Uterus (tissue), 4 donors: Measurements from ENCODE around the gene PEAK1. TPM values are rescaled to one million over a fixed set of nuclear protein-coding genes. Genes with fewer than 3 reads are reported as not detected.

ENCODE experiments used
- DNase-seq, 2 donors: peaks; one replicate each; pipeline ENCODE4 v3.0.0-alpha.2; 2019 to 2020
- H3K27ac ChIP-seq, 2 donors: fragments of 200-600 bp; sonication (generic); 1 replicate in 1 of 2; 2 replicates in 1 of 2; pipeline ENCODE4 v1.5.1; 2016 to 2018
- H3K27me3 ChIP-seq, 2 donors: fragments of 200-600 bp; sonication (generic); one replicate each; pipeline ENCODE4 v1.5.1; 2018 to 2019; ENCODE audit warnings: control low read depth in 1 of 2
- H3K36me3 ChIP-seq, 2 donors: fragments of 200-600 bp; sonication (generic); one replicate each; pipeline ENCODE4 v1.5.1; 2019; ENCODE audit warnings: control low read depth in 1 of 2
- H3K4me1 ChIP-seq, 2 donors: fragments of 200-600 bp; sonication (generic); one replicate each; pipeline ENCODE4 v1.5.1; 2018 to 2019; ENCODE audit warnings: control low read depth in 1 of 2
- H3K4me3 ChIP-seq, 2 donors: fragments of 200-600 bp; sonication (generic); 1 replicate in 1 of 2; 2 replicates in 1 of 2; pipeline ENCODE4 v1.5.1; 2018 to 2019; ENCODE audit warnings: mild to moderate bottlenecking in 1 of 2
- H3K9me3 ChIP-seq, 2 donors: fragments of 200-600 bp; sonication (generic); one replicate each; pipeline ENCODE4 v1.5.1; 2019; ENCODE audit warnings: control low read depth in 1 of 2
- CTCF ChIP-seq, 4 experiments: fragments of 200-600 bp in 2 of 4; fragments of 450-650 bp in 2 of 4; sonication (generic) in 2 of 4; IDR thresholded peaks; one replicate each; pipeline ENCODE4 v1.5.1; 2016 to 2019; ENCODE audit warnings: antibody characterized with exemption in 4 of 4, mild to moderate bottlenecking in 2 of 4, moderate library complexity in 1 of 4
- POLR2A ChIP-seq, 2 donors: fragments of 450-650 bp; IDR thresholded peaks; one replicate each; pipeline ENCODE4 v1.6.1; 2016; ENCODE audit warnings: antibody characterized with exemption in 2 of 2, mild to moderate bottlenecking in 1 of 2, moderate library complexity in 1 of 2
- intact Hi-C: fragments of 100-400 bp; cut with DNase I; formaldehyde crosslinking; loops from one replicate; pipeline ENCODE4 v1.15.1; 2023; ENCODE audit warnings: low total_unique reads
- total RNA-seq, 4 donors: library from RNA; depleted of rRNA in 3 of 4; stranded (reverse); fragments of >200 nt in 3 of 4; gene quantifications; one replicate each; pipeline versions ENCODE4 v1.1.0 to v1.2.4, GENCODE V29; 2014 to 2023
- donor health status: DM: yes; HTN: yes; CAD: no.

PEAK1 gene
- total RNA-seq, 4 donors from 2014 or later, result 14.4 to 87.3 (median 43.5) TPM

- Histone ChIP-seq H3K4me3 (no peak overlapping the region), H3K27ac (peak overlapping the region; percentile 42 to 74), H3K9me3 (no peaks in the 10 kb centered on the region), H3K4me1 (peaks cover 5 to 8% of the 10 kb centered on the region in 2 donors), H3K27me3 (no peaks in the 10 kb centered on the region), H3K36me3 (no peaks in the 10 kb centered on the region)
- TF ChIP-seq CTCF (IDR thresholded peaks at IDR 0.05) (no peak), POLR2A (IDR thresholded peaks at IDR 0.05) (no peak)
- no peak for DNase-seq
- intact Hi-C loops, result no loop called here
Observed at GRCh38 chr15:77455696-77456321, 35.9 kb upstream of the PEAK1 start.

GRCh38 chr15:77454951-77455350 lies 35.0 kb upstream of the PEAK1 start:
- no peak for TF ChIP-seq CTCF (IDR thresholded peaks at IDR 0.05)
- no peak for TF ChIP-seq POLR2A (IDR thresholded peaks at IDR 0.05)
- H3K4me3 ChIP-seq, result no peak overlapping the region
- intact Hi-C loops, result no loop called here
- no peak for DNase-seq
- H3K9me3 ChIP-seq, result no peaks in the 10 kb centered on the region
- H3K36me3 ChIP-seq, result no peaks in the 10 kb centered on the region
- H3K4me1 ChIP-seq, result peaks cover 5 to 8% of the 10 kb centered on the region in 2 donors
- H3K27me3 ChIP-seq, result no peaks in the 10 kb centered on the region
- peak overlapping the region; percentile 42 to 74 for H3K27ac ChIP-seq

- Histone ChIP-seq H3K4me1 (peaks cover 5 to 8% of the 10 kb centered on the region in 2 donors), H3K4me3 (no peak overlapping the region), H3K9me3 (no peaks in the 10 kb centered on the region), H3K27me3 (no peaks in the 10 kb centered on the region), H3K36me3 (no peaks in the 10 kb centered on the region), H3K27ac (no peak overlapping the region)
- intact Hi-C loops, result no loop called here
- TF ChIP-seq POLR2A (IDR thresholded peaks at IDR 0.05) (no peak), CTCF (IDR thresholded peaks at IDR 0.05) (no peak)
- DNase-seq, result no peak
Observed at GRCh38 chr15:77454265-77454664, 34.4 kb upstream of the PEAK1 start.

- no peak for TF ChIP-seq POLR2A (IDR thresholded peaks at IDR 0.05)
- no peak for TF ChIP-seq CTCF (IDR thresholded peaks at IDR 0.05)
- peaks cover 0 to 5% of the 10 kb centered on the region in 2 donors for H3K4me1 ChIP-seq
- DNase-seq, result no peak
- intact Hi-C loops, result no loop called here
- no peaks in the 10 kb centered on the region for H3K9me3 ChIP-seq
- no peaks in the 10 kb centered on the region for H3K27me3 ChIP-seq
- no peak overlapping the region for H3K4me3 ChIP-seq
- no peaks in the 10 kb centered on the region for H3K36me3 ChIP-seq
- no peak overlapping the region for H3K27ac ChIP-seq
Observed at GRCh38 chr15:77446840-77447390, 27.0 kb upstream of the PEAK1 start.

DNA sequence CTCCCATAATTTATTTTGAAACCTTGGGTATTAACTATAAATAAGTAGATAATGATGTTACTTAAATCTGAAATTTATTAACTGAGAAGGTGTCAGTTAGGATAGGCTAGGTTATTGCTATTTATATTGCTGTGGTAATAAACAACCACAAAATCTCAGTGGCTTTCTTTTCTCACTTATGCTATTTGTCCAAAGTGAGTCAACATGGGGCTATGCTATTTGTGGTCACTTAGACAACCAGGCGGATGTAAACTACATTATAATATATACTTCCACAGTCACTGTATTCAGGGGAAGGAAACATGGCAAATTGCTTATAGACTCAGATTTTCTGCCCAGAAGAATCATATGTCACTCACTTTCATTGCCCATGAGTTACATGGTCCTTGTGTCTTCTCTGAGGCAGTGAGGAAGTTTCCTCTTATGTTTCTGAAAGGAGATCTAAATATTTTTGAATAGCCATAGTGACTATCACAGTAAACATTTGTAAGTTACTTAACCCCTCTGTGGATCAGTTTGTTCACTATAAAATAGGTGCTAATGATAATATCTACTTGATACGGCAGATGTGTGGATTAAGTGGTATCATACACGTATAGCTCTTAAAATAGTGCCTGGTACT lies 20.6 kb upstream of the PEAK1 start:
- Histone ChIP-seq H3K4me1 (peaks cover 0 to 9% of the 10 kb centered on the region in 2 donors), H3K4me3 (no peak overlapping the region), H3K9me3 (no peaks in the 10 kb centered on the region), H3K27me3 (no peaks in the 10 kb centered on the region), H3K27ac (no peak overlapping the region), H3K36me3 (no peaks in the 10 kb centered on the region)
- DNase-seq, result no peak
- TF ChIP-seq POLR2A (IDR thresholded peaks at IDR 0.05) (no peak), CTCF (IDR thresholded peaks at IDR 0.05) (no peak)
- intact Hi-C loops, result no loop called here
